GM21528 (cell line): ENCODE measurements around the gene OTX1.
"Not testable (repeated sequence)": the region's sequence is repeated elsewhere in the genome, so short reads cannot be mapped to it uniquely, and the experiment has no call there.

Experiments
- ATAC-seq: cut with Tn5 transposase; IDR thresholded peaks from one replicate; pipeline ENCODE4 v1.9.1; 2021; ENCODE audit warnings: mild to moderate bottlenecking, moderate library complexity; ENCODE audit not compliant: unreplicated experiment, low FRiP score

The OTX1 gene

GRCh38 chr2:63050334-63051041 is at the start of gene OTX1:
Gene OTX1, plus strand, starts transcription at chr2:63050830. Its CDS starts 2,161 bp downstream, at chr2:63052991.
- peak; percentile 75 for ATAC-seq

DNA sequence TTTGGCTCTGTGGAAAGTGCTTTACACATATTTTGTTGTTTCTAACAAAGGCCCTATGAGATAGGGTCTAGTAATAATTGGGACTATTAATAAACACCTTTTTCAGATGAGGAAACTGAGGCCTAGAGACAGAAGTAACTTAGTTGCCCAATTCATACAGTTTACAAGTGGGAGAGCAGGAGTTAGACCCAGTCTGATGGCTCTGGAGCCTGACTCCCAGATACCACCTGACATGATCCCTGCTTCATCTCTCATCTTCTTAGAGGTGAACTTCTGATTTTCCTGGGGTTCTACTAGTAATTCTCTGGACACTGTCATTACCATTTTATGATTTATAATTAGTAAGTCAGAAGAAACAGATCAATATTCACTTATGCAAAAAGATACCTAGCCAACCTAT is 49.1 kb upstream of the OTX1 start:
- ATAC-seq, result no peak

GRCh38 chr2:63003351-63003750 is 47.3 kb upstream of the OTX1 start:
- no peak for ATAC-seq

GRCh38 chr2:63007813-63008458 is 42.7 kb upstream of the OTX1 start:
- ATAC-seq, result no peak

DNA sequence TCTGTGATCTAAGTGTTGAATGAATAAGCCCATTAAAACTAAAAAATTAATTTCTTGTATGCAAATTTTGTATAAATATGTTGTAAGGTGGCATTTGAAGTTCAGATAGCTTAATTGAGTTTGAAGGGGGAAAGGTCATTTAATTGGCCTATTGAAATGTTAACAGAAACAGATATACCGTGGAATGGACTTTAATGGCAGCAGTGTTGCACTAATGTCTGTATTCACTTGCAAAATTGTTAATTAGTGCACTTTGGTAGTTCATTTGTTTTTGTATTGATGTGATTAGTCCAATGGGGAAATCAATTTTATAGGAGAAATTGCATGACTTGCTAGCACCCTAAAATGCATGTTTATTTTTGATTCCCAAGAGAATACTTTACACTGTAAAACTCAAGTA is 41.8 kb upstream of the OTX1 start:
- ATAC-seq, result no peak

GRCh38 chr2:63009490-63009889 is 41.1 kb upstream of the OTX1 start:
- no peak for ATAC-seq

GRCh38 chr2:63012541-63012940 is 38.1 kb upstream of the OTX1 start:
- ATAC-seq, result no peak

DNA sequence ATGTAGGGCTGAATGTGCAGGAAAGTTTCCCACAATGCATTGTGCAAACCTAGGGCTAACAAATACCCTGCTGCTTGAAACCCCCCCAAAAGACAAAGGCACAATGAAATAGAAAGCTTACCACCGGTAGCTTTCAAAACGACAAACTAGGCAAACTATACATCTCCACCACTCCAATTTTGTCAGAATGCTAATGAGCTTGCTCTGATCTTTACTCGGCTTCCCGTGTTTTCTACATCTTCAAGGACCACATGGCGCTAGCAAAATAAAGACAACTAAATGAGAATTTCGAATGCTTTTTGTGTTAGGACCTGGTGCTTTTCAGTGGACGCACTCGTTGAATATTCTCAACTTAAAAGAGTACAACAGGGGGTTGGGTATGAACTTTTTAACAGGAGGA is 37.2 kb upstream of the OTX1 start:
- ATAC-seq, result no peak

DNA sequence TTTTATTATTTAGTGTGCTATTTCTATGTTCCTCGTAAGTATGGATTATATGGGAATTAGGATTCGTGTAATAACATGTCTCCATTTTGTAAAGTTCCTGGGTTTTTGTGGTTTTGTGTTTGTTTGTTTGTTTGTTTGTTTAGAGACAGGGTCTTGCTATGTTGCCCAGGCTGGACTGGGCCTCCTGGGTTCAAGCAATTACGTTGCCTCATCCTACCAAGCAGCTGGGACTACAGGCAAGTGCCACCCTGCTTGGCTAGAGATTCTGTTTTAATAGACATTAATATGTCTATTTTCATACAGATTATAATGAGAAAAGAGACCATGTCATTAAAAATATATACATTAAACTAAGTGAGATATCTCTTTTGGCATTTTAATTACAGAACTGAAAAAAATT is 35.2 kb upstream of the OTX1 start:
- ATAC-seq, result no peak

GRCh38 chr2:63018439-63018838 is 32.2 kb upstream of the OTX1 start:
- ATAC-seq, result no peak

DNA sequence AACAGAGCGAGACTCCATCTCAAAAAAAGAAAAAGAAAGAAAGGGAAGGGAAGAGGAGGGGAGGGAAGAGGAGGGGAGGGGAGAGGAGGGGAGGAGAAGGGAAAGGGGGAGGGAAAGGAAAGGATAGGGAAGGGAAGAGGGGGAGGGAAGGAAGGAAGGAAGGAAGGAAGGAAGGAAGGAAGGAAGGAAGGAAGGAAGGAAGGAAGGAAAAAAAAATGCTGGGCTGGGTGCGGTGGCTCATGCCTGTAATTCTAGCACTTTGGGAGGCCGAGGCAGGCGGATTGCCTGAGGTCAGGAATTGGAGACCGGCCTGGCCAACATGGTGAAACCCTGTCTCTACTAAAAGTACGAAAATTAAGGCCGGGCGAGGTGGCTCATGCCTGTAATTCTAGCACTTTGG is 30.9 kb upstream of the OTX1 start:
- not testable (repeated sequence) for ATAC-seq

GRCh38 chr2:63023444-63023843 is 27.2 kb upstream of the OTX1 start:
- ATAC-seq, result no peak

GRCh38 chr2:63027220-63027619 is 23.4 kb upstream of the OTX1 start:
- no peak for ATAC-seq

GRCh38 chr2:63029058-63029457 is 21.6 kb upstream of the OTX1 start:
- ATAC-seq, result no peak

GRCh38 chr2:63034526-63034925 is 16.1 kb upstream of the OTX1 start:
- no peak for ATAC-seq

GRCh38 chr2:63035169-63035568 is 15.5 kb upstream of the OTX1 start:
- ATAC-seq, result no peak

DNA sequence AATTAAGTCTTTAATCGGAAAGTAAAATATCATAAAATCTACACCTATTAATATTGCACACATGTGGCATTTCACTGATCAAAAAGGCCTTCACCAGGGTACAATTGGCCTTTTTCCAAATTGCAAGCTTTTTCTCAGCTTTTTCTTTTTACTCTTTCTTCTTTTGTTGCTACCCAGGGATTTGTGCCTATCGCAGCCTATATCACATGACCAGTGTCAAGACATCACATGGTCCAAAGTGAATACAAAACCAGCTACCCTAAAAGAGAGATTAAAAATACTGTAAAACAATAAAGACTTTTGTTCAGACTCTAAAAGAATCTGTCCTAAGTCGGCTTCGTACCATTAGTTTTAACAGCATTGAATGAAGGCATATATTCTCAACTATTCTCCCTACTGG is 15.0 kb upstream of the OTX1 start:
- no peak for ATAC-seq

- no peak for ATAC-seq
Observed at GRCh38 chr2:63038034-63038433, 12.6 kb upstream of the OTX1 start.

GRCh38 chr2:63040586-63040985 is 10.0 kb upstream of the OTX1 start:
- no peak for ATAC-seq

- no peak for ATAC-seq
Observed at GRCh38 chr2:63041592-63041991, 9.0 kb upstream of the OTX1 start.

GRCh38 chr2:63044362-63045327 is 6.0 kb upstream of the OTX1 start:
- no peak for ATAC-seq
